ENCODE data around the gene OR2AG2. TPM values are rescaled to one million over a fixed set of nuclear protein-coding genes. Genes with fewer than 3 reads are reported as not detected.
"Not testable (repeated sequence)": the region's sequence is repeated elsewhere in the genome, so short reads cannot be mapped to it uniquely, and the experiment has no call there.

OR2AG2 gene, protein sequence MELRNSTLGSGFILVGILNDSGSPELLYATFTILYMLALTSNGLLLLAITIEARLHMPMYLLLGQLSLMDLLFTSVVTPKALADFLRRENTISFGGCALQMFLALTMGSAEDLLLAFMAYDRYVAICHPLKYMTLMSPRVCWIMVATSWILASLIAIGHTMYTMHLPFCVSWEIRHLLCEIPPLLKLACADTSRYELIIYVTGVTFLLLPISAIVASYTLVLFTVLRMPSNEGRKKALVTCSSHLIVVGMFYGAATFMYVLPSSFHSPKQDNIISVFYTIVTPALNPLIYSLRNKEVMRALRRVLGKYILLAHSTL
- 0.07 TPM in 2 replicates for total RNA-seq

DNA sequence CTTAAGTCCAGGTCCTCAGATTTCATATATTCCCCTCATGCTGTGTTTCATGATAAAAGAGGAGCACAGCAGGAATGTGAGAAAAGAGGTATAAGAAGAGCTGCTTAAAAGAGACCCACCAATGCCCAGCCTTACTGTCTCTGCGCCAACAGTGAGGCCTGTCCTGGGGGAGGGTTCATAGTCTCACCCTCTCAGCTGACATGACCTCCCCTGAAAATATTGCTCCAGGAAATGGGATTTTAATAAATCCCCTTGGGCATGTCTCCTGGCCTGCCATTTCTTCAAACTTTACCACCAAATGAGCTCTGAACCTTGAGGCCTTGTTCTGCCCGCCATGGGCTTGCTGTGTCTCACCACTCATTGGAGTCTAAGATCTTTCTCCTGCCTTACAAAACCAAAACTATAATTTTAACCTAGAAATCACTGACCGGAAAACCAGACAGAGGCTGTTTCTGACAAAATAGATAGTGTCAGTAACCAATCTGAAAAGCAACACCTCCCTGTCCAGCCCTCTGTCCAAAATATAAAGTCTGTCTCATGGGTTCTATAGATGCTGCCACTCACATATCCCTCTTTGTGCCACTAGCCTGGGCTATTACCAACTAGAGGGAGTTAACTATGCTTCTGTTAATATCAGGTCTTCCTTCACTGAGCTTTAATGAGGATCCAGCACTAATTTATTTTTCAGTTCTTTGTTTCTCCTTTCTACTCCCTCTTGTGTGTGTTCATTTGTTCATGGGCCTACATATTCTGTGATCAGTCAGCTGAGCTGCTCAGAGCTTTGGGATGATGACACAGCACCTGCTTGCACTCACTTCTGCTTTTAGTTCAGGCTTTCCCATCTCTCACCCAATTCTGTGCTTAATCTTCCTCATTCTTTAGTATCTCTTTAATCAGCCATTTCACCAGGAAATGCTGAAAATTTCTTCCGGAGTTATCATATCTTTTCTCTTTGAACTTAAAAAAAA lies at the start of gene OR2AG2:
TSS of gene OR2AG2 (minus strand) at position 51 of the 968 bp plus-strand sequence. CDS start 3,019 bp downstream, outside the sequence.
- DNase-seq (ENCODE audit: low read depth, low spot score), result no peak

DNA sequence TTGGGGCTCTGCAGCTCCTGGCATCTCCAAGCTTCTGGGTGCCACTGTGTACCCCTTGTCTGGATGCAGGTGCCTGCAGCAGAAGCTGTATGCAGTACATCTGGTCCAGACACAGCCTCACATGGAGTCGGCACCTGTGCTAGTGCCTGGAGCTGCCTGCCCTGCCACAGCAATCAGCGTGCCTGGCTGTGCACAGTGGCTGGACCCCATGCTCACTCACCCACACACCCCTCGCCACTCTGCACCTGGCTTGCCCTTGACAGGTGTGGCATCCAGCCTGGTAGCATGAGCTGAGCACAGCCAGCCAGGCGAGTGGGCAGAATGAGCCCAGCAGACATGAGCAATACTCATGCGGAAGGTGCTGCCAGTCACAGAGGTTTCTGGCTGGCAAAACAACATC lies 47.2 kb upstream of the OR2AG2 start:
- no peak for DNase-seq (ENCODE audit: low read depth, low spot score)

DNA sequence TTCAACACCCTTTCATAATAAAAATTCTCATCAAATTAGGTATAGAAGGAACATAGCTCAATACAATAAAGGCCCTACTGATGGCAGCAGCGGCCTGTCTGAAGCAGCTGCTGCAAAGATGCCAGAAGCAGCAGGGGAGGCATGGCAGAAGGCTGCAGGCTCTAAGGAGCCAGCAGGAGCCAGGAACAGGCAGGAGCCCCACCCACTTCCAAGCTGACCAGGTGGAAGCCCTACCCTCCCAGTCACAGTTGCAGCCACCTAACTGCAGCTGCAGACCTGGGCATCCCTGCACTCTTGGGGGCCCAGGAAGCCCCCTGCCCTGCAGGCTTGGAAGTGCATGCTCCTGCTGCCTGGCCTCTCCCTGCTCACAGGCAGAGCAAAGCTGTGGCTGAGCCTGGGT lies 45.9 kb upstream of the OR2AG2 start:
- DNase-seq (ENCODE audit: low read depth, low spot score), result no peak

DNA sequence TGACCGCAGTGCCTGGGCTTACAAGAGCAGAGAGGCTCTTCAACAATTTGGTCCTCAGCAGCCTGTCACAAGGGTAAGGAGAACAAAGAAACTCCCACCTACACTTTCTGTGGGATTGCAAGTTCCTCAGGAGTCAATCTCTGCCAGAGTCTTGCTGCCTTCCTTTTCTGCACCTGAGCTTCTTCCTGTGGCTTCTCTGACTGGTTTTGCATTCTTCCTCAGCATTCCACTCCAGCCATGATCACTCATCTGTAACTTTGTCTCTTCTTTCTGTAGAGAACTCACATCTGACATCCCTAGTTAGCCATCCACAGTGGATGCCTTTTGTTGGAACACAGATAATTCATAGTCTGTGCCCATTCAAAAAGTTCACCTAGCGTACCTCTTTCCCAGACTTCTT lies 41.9 kb upstream of the OR2AG2 start:
- no peak for DNase-seq (ENCODE audit: low read depth, low spot score)

DNA sequence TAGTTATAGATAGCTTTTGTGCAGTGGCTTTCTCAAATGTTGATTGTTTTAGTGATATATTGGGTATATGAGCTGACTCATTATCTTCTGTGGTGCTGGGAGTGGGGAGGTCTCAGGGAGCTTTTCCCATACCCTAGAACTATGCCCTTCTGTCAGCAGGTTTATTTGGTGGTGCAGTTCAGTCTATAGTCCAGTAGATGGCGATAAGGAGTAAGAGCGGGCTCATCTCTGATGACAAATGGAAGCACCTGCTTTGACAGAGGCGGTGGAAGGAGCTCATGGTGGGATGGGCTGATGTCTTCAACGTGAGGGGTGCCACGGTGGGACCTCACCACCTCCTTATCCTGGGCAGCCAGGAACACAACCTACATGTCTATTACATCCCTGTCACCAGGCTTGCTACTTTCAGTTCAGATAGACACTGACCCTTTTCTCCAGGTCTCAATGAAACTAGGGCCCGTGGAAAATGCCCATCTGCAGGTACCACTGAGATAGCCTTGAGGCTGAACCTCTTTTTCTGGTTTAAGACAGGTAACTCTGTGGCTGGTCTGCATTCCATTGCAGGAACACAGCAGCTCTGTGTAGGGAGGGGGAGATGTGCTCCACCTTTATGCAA lies 40.7 kb upstream of the OR2AG2 start:
- DNase-seq (ENCODE audit: low read depth, low spot score), result no peak

DNA sequence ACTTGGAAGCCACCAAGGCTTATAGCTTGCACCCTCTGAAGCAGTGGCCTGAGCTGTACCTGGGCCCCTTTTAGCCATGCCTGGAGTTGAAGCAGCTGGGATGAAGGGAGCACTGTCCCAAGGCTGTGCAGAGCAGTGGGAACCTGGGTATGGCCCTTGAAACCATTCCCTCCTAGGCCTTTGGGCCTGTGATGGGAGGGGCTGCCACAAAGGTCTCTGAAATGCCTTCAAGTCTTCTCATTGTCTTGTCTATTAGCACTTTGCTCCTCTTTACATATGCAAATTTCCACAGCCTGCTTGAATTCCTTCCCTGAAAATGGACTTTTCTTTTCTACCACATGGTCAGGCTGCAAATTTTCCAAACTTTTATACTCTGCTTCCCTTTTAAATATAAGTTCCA lies 29.3 kb upstream of the OR2AG2 start:
- not testable (repeated sequence) for DNase-seq (ENCODE audit: low read depth, low spot score)

DNA sequence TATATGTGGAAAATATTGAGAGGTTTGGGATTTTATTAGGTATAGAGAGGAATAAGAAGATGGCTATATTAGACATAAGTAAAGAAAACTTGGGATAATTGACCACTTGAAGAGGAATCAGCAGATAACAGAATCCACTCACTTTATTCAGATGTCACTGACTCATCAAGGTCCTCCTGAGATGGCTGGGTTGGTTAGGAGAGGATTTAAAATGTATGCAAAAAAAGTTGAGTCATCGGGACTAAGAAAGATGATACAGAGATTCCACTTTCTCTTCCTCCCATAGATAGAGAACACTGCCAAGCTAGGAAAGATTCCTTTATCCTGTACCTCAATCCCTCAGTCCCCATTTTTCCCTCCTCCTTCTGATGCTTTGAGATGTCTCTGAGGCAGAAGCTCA lies 27.6 kb upstream of the OR2AG2 start, which contains the start of gene OR6A2:
TSS of gene OR6A2 (minus strand) at position 288 of the 400 bp plus-strand sequence. CDS start 3,981 bp downstream, outside the sequence.
- no peak for DNase-seq (ENCODE audit: low read depth, low spot score)

DNA sequence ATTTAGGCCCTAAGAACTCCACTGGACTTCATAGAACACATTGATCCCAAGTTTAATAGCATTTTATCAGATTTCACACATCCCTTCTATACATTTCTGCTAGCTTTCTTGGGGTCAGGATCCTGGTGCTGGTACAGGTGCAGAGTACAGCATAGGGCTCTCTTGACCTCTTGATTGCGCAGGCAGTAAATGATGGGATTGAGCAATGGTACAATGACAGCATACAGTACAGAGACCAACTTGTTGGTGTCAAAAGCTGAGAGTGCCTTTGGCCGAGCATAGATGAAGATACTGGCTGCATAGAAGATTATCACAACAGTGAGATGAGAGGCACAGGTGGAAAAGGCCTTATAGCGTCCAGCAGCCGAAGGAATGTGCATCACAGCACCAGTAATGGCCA lies 22.9 kb upstream of the OR2AG2 start:
- DNase-seq (ENCODE audit: low read depth, low spot score), result no peak

DNA sequence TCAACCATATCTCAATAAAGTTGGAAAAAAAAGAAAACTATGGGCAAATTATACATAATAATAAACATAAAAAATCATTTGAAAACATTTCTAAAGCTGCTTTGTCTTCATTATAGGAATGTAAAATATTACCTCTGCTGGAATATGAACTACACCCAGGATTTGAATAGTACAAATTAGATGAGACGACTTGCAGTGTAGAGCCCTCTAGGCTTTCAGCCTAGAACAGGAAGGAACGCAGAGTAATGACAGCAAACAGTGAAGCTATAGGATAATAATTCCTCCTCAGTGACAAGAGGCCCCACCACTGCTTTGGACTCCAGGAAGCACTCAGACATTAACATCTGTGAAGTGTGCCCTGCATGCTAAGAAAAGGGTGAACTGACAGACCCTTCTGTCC lies 18.8 kb upstream of the OR2AG2 start:
- no peak for DNase-seq (ENCODE audit: low read depth, low spot score)

DNA sequence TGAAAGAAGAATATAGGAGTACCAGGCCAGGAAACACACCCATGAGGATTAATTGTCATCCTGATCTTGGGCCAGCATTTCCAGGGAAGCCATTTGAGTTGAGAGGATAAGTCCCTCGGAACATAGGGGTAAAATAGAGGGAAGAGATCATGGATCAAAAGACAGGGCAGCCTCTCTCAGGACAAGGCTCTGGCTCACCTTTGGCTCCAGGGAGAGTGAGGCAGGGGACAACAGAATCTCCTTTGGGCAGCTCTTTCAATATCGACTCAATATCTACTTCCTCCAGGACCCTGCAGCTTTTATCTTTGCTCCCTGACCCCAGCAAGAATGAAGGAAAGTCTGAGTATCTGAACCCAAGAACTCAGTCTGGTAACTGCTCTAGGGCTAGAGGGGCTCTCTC lies 10.9 kb upstream of the OR2AG2 start, which contains the start of gene OR2AG1:
TSS of gene OR2AG1 (plus strand) at position 301 of the 400 bp plus-strand sequence. CDS start 2,018 bp downstream, outside the sequence.
- no peak for DNase-seq (ENCODE audit: low read depth, low spot score)

DNA sequence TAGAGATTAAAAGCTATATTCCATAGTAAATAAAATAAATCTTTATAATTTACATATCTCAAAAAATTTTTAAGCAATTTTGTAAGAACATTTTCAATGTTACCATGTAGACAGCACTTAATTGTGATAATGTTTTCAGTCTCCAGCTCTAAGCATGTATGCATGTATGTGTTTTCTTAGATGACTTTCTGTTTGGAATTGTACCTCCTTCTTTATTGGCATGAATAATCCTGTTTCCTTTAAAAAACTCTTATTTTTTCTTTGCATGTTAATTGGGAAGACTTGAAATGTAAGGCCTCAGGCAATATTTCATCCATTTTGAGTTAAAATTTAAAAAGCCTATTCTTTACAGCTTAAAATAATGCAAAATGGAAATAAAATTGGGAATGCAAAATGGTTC lies 9.1 kb upstream of the OR2AG2 start:
- DNase-seq (ENCODE audit: low read depth, low spot score), result no peak

DNA sequence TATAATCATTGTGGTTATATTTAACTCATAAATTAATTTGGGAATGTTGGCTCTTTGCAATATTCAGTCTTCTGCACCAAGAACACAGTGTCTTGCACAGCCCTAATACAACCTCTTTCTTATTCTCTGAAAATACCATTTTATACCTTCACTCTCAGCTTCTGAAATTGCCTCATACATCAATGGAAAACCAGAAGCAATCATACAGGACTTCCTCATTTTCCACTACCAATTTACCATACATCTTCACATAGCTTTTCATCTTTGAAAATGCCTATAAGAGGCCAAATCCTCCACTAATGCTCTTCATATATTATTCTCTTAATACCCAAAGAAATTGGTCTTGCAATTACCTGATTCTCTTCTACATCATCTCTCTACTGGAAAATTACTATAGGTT lies 6.7 kb upstream of the OR2AG2 start:
- DNase-seq (ENCODE audit: low read depth, low spot score), result no peak

DNA sequence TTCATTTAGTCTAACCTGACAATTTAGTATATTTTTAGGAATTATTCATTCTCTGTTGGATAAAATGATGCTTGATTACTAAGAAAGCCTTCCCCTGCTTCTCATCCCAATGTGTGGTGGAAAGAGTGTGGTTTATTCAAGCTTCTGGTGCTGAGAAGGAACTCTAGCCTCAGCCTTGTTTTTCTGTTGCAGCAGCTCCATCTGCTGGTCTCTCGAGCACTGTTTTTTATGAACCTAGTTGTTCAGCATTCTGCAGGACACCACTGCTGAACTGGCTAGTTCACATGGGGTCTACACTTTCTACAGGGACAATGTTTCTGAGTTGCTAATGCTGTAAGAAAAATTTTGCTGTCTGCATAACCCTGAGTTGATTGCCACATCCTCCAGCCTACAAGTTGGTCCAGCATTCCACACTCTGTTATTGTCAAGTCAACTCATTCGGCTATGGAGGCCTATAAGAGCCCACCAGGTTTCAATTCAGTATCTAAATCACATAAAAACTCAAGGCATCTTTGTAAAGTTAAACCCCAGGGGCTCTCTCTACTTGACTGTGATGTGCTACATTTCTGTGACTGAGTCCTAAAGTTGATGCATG lies 14.3 kb downstream of the OR2AG2 start:
- DNase-seq (ENCODE audit: low read depth, low spot score), result peak; percentile 48

DNA sequence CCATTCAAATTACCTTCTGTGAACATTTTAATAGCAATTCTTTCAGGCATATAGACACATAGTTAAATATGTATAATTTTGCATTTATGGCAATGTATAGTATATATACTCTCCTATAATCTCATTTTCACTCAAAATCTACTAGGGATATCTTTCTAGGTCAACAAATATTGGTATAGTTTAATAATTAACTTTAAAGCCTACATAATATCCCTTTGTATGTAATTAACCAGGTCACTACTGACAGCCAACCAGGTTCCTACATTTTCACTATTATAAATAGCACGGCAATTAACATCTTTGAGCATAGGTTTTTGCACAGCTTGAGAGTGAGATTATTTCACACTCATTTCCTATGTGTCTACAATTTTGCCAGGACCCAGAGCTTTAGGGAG lies 15.8 kb downstream of the OR2AG2 start:
- no peak for DNase-seq (ENCODE audit: low read depth, low spot score)

DNA sequence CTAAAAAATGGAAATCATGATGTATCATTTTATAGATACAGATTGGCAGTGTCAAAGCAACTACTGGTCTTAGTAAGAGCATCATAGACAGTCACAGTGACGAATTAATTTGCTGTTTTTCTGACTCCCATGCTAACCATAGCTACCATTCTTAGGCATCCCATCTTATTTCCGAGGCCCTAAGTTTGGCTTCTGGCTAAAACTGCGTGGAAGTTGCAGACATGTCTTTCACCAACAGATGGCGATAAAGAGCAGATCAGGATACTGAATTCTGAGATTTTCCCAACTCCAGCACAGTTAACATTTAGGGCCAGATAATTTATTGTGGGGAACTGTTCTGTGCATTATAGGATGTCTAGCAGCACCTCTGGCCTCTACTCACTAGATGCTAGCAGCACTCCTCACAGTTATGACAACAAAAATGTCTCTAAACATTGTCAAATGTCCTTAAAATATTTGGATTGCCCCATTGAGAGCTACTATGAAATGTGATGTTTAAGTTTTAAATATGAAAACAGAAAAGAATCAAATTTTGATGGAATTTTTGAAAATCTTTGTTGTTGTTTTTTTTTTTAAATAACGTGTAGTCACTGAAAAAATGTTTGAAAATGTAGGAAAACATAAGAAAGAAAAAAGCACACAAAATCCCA lies 16.3 kb downstream of the OR2AG2 start:
- DNase-seq (ENCODE audit: low read depth, low spot score), result no peak

DNA sequence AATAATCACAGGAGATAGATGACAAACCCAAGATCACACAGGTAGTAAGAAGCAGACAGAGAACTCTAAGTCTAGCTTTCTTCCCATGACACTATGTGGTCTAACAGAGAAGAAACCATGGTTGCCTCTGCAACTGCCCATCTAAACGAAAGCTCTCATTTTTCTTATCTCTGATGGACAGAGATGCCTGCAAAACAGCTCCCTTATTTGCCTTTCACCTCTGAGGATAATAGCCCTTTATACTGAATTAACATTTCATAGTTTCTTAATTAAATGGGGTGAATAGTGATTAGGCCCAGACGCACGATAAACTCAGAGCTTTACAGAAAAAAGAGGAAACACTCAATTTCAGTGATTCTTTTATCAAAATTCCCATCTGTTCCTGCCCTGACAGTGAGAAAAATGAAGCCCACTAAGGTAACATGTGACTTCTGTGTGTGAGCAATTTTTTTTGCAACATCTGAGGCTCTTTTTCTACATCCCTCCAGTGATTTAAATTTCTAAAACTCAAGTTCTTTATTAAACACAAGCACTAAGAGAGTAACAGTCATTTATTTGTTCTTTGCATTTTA lies 24.6 kb downstream of the OR2AG2 start:
- no peak for DNase-seq (ENCODE audit: low read depth, low spot score)

DNA sequence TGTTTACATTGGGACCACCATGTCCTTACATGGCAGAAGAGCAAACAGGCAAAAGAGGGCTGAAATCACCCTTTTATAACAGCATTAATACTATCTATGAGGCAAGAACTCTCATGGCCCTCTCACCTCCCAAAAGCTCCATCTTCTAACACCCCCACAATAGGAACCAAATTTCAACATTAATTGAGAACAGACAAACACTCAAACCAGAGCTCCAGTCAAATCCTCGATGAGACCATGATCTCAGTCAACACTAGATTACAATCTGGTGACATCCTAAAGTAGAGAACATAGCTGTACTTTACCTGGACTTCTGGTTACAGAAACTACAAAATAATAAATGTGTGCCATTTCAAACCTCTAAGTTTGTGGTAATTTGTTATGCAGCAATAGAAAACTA lies 25.1 kb downstream of the OR2AG2 start:
- DNase-seq (ENCODE audit: low read depth, low spot score), result no peak

DNA sequence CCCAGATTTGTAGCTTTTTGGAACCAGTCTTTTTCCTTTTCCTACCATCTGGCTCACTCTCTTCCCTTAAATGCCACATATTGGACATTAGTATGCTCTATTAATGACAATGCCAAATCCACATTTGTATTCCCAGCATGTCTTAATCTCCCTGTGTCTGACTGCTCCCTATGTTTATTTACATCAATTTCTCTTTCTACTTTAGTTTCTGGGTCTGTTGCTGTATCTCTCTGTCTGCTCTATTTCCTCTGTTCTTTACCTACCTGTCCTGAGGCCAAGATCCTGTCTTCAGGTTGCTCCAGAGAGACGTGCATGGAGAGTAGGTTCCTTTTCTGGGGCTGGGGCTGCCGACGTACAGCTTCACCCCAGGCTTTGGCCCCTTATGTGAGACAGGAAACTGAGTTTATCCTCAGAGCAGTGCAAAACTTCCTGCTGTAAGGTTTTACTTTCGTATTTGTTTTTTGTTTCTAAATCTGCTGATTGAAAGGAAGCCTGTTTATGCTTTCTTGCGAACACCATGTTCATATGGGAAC lies 25.6 kb downstream of the OR2AG2 start:
- no peak for DNase-seq (ENCODE audit: low read depth, low spot score)

DNA sequence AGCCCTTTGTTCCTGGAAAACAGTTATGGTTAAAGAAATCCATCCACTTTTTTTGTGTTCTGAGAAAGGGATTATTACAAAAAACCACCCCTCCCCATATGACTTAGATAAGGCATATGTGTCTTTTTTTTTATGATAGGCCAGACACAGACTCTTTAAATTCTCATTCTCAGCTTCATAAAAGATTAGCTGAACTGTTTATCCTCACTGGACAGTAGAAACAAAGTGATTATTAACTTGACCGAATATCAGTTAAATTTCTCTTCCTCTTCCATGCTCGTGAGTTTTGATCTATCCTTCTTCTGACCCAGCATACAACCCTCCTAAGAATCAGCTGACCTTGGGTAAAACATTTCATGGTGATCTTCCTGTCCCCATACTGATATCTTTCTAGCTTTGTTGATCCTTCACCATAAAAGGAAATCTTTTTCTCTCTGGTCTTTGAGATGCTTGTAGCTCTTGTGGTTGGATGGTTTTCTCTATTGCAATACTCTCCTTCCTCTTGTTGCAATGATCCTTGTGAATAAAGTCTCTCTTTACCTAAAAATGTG lies 26.2 kb downstream of the OR2AG2 start:
- no peak for DNase-seq (ENCODE audit: low read depth, low spot score)

DNA sequence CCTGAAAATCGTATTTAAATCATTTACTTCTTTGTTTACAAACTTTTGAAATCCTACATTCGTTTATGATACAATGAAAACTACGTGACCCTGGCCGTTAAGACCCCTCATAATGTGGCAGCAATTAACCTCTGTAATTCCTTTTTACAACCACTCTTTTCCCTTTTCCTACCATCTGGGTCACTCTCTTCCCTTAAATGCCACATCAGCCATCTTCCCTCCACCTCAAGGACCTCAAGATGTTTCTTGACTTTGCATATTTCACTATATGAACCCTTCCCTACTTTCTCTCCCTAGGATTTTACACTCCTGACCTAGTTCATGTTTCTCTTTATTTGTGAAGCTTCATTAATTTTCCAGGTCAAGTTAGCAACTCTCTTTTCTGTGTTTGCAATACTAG lies 26.8 kb downstream of the OR2AG2 start:
- DNase-seq (ENCODE audit: low read depth, low spot score), result no peak
